NT2/D1 (cell line): ENCODE measurements around the gene FAM81A.
"Not testable (repeated sequence)": the region's sequence is repeated elsewhere in the genome, so short reads cannot be mapped to it uniquely, and the experiment has no call there.

Source experiments
- DNase-seq: peaks from one replicate; pipeline ENCODE4 v3.0.0-alpha.2; 2011; ENCODE audit warnings: low read depth, low spot score
- H3K27me3 ChIP-seq: 2 replicates; pipeline ENCODE4 v1.6.0; 2011; ENCODE audit warnings: mild to moderate bottlenecking; ENCODE audit not compliant: insufficient read length, insufficient read depth
- H3K36me3 ChIP-seq: 2 replicates; pipeline ENCODE4 v1.6.1; 2011; ENCODE audit warnings: mild to moderate bottlenecking, low read length, mixed read lengths; ENCODE audit not compliant: insufficient read depth, insufficient read length
- H3K4me1 ChIP-seq: 2 replicates; pipeline ENCODE4 v1.5.1; 2011; ENCODE audit not compliant: insufficient read depth, insufficient read length
- H3K4me3 ChIP-seq: 2 replicates; pipeline ENCODE4 v1.5.1; 2011; ENCODE audit warnings: low read depth; ENCODE audit not compliant: insufficient read length
- H3K9ac ChIP-seq: 2 replicates; pipeline ENCODE4 v1.6.0; 2011; ENCODE audit warnings: low read depth; ENCODE audit not compliant: insufficient read length
- H3K9me3 ChIP-seq: 2 replicates; pipeline ENCODE4 v1.5.1; 2011; ENCODE audit warnings: mild to moderate bottlenecking, low read length; ENCODE audit not compliant: insufficient read depth
- SUZ12 ChIP-seq: IDR thresholded peaks from 2 replicates; pipeline ENCODE4 v1.6.1; 2011; ENCODE audit not compliant: insufficient read length, insufficient read depth; ENCODE audit errors: extremely low read depth
- YY1 ChIP-seq: IDR thresholded peaks from 2 replicates; pipeline ENCODE4 v1.6.1; 2011; ENCODE audit not compliant: insufficient read length, insufficient read depth
- ZNF274 ChIP-seq: IDR thresholded peaks from 2 replicates; pipeline ENCODE4 v1.6.1; 2011; ENCODE audit warnings: mild to moderate bottlenecking, low read depth, low read length

Gene FAM81A

DNA sequence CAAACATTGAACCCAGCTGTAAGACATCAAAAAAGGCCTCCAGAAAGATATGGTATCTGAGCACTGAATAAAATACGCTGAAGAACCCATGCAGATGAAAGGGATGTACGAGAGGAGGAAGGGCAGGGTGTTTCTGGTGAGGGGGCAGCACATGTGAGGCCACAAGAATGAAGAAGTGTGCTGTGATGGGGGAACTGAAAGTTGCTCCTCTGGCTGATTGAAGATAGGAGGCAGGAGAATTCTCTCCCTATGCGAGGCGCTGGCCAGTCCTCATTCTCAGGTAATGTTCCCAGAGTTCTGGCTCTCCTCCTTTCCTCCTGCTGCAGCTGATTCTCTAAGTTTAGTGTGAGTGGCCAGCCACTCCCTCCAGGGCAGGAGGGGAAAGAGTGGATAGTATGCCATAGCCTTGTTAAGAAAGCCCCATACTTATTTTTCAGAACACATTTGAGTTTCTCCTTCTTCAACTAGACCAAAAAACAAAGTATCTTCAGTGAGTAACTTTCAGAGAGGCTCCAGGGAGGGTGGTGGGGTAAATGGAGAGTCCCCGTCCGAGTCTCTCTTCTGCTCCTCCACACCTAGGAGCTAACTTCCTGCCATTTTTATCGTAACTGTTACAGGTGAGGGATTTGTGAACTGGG lies 38.4 kb upstream of the FAM81A start:
- H3K4me3 ChIP-seq = no peak overlapping the region
- no peaks in the 10 kb centered on the region for H3K27me3 ChIP-seq
- H3K9ac ChIP-seq = no peak overlapping the region
- no peaks in the 10 kb centered on the region for H3K4me1 ChIP-seq
- H3K36me3 ChIP-seq = no peaks in the 10 kb centered on the region
- no peak for DNase-seq
- TF ChIP-seq ZNF274 = no peak
- TF ChIP-seq YY1 = no peak
- TF ChIP-seq SUZ12 = no peak
- H3K9me3 ChIP-seq = no peaks in the 10 kb centered on the region

DNA sequence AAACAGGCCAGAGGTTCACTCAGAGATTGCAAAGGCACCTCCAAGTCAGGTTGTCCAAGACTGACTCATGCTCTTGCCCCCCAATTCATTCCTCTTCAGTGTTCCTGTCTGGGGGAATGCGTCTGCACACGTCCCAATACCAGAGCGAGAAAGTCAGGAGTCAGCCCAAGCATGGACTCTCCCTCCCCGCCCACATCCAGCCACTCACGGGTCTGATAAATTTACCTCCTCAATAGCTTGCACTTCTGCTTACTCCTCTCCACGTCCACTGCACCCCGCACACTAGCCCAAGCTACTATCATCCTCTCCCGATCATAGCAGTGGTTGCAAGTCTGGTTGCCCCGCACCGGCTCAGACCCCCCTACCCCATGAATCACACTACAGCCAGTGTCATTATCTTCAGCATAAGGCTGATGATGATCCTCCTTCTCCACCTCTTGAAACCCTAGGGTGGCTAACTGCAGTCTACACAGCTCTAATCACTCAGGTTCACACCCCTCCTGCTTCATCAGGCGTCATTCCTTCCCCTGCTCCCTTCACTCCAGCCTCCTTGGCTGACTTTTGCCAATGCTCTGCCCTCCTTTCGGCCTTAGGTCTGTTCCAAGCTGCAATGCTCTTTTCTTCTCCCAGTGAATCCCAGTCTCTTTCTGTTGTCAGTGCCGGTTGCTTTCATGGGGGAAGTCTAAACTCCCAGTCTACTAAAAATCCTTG lies 37.7 kb upstream of the FAM81A start:
- Histone ChIP-seq H3K4me3 (no peak overlapping the region), H3K9ac (no peak overlapping the region), H3K27me3 (no peaks in the 10 kb centered on the region), H3K9me3 (no peaks in the 10 kb centered on the region), H3K4me1 (no peaks in the 10 kb centered on the region), H3K36me3 (no peaks in the 10 kb centered on the region)
- no peak for DNase-seq
- TF ChIP-seq YY1 = no peak
- no peak for TF ChIP-seq ZNF274
- TF ChIP-seq SUZ12 = no peak

DNA sequence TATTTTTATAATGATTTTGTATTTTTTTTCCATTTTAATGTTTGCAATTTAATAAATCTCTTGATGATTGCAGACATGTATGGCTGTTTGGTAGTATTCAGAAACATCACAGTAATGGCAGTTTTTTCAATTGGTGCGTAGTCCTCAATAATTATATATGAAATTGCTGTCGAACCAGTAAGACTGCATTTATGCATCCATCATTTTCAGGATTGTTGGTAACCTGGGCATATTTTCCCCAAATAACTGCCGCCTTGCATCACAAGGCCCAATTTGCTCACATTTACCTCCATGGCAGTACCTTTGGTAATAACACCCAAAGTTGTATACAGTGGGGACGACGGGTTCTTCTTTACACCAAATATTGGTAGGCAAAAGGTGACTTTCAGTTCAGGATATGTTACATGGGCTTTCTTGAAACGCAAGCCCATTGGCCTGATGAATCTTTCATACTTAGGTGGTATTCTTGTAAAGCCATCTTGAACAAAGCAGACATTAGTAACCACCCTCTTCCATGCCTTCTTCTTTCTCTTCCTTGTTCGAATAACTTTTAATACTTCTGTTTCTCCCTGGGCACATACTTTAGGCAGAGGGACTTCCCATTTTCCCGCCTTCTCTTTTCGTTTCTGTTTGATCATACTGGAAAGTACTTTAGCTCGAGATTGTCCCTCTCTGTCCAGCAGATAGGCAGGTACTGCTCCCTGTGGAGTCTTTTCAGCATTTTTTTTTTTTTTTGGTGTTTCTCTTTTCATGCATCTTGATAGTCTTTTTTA lies 36.7 kb upstream of the FAM81A start:
- not testable (repeated sequence) for H3K9me3 ChIP-seq, H3K9ac ChIP-seq, H3K36me3 ChIP-seq, DNase-seq, H3K4me3 ChIP-seq, H3K4me1 ChIP-seq, H3K27me3 ChIP-seq

DNA sequence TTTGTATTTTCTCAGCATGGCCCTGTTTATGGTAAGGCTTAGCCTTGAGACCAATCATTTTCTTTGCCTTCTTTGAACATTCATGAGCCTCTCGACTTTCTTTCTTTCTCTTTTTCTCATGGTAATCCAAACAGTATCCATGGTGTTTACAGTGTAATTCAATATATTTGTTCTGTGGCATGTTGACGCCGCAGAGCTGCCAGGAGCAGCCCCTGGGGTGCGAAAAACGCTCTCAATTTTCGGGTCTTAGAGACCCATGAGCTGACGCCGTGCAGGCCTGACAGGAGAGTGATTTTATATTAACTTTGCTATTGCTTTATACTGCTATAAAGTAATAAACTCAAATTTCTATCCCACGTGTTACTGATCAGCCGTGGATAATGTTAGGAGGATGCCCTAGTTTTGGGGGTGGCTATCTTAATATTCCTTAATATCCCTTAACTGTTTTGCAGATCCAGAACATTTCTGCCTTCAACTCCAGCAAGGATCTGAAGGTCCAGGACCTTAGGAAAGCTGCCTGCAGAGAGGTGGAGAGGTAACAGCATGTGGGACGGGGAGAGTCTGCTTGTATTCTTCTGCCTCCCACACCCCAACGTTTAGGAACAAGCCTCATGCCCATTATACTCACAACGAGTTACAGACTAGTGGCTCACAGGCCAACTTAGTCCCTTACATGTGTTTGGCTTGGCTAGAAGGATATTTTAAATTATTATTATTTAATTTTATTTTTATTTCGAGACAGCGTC lies 36.0 kb upstream of the FAM81A start:
- H3K4me3 ChIP-seq = no peak overlapping the region
- H3K4me1 ChIP-seq = no peaks in the 10 kb centered on the region

DNA sequence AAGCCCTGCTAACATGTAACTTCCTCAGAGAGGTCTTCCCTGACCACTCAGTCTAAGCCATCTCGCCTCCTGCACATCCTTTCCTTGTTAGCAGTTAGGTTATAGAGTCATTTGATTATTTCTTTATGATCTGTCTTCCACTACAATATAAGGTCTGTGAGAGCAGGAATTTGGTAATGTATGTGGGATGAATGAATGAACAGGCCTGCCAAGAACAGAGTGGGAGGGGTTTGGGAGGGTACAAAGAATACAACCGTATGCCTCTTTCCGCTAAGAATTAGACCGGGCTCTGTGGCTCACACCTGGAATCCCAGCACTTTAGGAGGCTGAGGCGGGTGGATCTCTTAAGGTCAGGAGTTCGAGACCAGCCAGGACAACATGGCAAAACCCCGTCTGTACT lies 32.9 kb upstream of the FAM81A start:
- Histone ChIP-seq H3K9me3 (no peaks in the 10 kb centered on the region), H3K36me3 (no peaks in the 10 kb centered on the region), H3K4me1 (no peaks in the 10 kb centered on the region), H3K9ac (no peak overlapping the region), H3K4me3 (no peak overlapping the region), H3K27me3 (no peaks in the 10 kb centered on the region)
- DNase-seq = no peak
- TF ChIP-seq YY1 = no peak
- TF ChIP-seq SUZ12 = no peak
- no peak for TF ChIP-seq ZNF274

More for the DNA sequence above, 36.0 kb upstream of the FAM81A start:
- TF ChIP-seq SUZ12 (no peak), ZNF274 (no peak), YY1 (no peak)
- Histone ChIP-seq H3K36me3 (no peaks in the 10 kb centered on the region), H3K27me3 (no peaks in the 10 kb centered on the region), H3K9me3 (no peaks in the 10 kb centered on the region), H3K9ac (no peak overlapping the region)
- DNase-seq = no peak

DNA sequence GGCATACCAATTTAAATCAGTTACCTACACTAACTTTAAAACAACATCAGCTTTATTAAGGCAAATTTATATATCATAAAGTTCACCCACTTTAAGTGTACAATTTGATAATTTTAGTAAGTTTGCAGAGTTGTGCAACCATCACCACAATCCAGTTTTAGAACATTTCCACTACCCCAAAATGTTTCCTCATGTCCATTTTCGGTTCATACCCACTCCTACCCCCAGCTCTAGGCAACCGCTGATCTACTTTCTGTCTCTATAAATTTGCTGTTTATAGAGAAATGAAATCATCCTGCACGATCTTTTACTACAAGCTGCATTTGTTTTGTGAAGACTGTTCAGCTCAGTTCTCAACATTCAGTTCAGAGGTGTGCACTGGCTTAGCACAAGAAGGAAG lies 31.5 kb upstream of the FAM81A start:
- TF ChIP-seq ZNF274 (no peak), YY1 (no peak), SUZ12 (no peak)
- Histone ChIP-seq H3K36me3 (no peaks in the 10 kb centered on the region), H3K27me3 (no peaks in the 10 kb centered on the region), H3K4me1 (no peaks in the 10 kb centered on the region), H3K4me3 (no peak overlapping the region), H3K9ac (no peak overlapping the region), H3K9me3 (no peaks in the 10 kb centered on the region)
- DNase-seq = no peak

DNA sequence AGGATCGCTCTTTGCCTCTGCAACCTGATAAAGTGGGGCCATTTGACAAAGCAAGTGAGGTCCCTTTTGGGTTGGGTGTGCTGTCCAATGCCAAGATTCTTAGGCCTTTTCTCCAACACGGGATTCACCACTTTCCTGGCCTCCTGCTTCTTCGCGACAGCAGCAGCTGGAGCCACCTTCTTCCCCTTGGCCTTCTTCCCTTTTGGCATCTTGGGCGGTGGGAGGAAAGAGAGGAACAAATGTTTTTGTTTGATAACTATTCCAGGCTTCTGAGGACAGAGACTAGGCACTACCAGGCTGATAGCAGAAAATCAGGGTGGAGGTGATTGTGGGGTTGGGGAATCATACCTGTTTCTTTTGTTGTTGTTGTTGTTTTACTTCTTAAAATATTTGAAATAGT lies 30.0 kb upstream of the FAM81A start:
- no peak overlapping the region for H3K9ac ChIP-seq
- TF ChIP-seq ZNF274 (no peak), YY1 (no peak), SUZ12 (no peak)
- no peaks in the 10 kb centered on the region for H3K4me1 ChIP-seq
- no peak for DNase-seq
- no peak overlapping the region for H3K4me3 ChIP-seq
- no peaks in the 10 kb centered on the region for H3K9me3 ChIP-seq
- no peaks in the 10 kb centered on the region for H3K36me3 ChIP-seq
- no peaks in the 10 kb centered on the region for H3K27me3 ChIP-seq
